Measurements from ENCODE around the gene SIPA1L3. TPM values are rescaled to one million over a fixed set of nuclear protein-coding genes. Genes with fewer than 3 reads are reported as not detected.

The SIPA1L3 gene
- total RNA-seq, 2 donors from 2014 or later: 29.5 to 32.2 TPM

DNA sequence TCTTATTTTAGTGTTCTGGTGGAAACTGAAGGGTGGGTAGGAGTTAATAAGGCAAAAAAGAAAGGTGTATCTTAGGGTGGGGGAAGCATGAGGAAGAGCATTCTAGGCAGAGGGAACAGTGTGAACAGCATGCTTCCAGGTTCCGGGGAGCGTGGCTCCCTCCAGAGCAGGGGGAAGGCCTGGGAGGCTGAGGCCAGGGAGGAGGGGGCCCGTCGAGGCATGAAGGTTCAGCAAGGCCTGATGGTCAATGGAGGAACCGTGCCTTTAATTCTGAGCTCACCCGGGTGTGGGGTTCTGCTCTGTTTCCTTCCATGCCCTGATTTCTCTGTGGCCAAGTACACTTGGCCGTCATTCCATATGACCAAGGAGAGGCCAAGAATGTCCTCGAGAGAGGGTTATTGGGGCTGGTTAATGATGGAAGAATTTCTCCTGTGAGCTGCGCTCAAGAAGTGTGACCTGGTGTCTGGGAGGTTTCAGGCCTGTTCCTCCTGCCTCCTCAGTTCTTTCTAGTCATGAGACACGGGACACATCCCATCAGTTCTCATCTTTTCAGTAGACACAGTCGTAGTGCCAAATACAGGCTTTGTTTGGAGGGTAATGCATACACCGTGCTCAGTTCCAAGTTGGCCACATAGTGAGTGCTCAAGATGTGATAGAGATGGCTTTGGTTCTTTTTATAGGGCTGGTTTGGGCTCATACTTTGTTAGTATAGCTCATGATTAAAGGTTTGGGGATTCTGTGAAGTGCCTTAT, 73.6 kb downstream of the SIPA1L3 start:
- ATAC-seq: no peak
- Mint-ChIP-seq H3K36me3 (ENCODE audit: low read depth) (peaks cover 2% of the 10 kb centered on the region), H3K27me3 (no peaks in the 10 kb centered on the region), H3K27ac (no peak overlapping the region), H3K4me1 (peaks cover 13% of the 10 kb centered on the region), H3K4me3 (peak overlapping the region; percentile 52)
- H3K9me3 ChIP-seq (ENCODE audit: control insufficient read depth, low read length, poor library complexity, severe bottlenecking): no peaks in the 10 kb centered on the region
- DNase-seq: no peak

DNA sequence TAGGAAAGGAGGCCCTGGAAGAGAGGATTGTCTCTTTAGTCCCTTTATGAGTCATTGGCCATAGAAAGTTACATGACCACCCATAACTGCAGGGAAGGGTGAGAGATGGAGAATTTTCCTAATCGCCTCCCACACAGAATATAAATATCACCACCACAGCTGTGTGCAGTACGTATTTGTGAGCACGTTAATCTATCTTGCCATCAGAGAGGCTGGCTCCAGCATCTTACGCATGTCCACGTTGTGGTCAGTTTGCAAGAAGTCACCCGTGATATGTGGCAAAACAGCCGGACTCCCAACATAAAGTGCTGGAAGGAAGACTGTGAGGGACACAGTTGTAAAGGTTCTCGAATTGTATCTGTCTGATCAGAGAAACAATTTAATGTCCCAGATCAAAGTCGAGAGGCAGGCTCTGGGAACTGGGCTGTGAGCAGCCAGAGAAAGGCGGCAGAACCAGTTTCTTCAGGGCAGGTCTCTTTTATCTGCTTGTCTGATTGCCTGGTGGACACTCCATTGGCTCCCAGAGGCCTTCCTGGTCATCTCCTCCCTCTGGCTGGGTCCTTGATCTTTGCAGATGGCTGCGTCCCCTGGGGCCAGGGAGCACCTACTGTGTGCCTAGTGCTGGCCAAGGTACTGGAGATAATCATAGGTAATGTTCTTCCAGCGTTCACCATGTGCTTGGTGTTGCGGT, 74.9 kb downstream of the SIPA1L3 start:
- no peak for DNase-seq
- H3K4me3 Mint-ChIP-seq: no peak overlapping the region
- peaks cover 2% of the 10 kb centered on the region for H3K36me3 Mint-ChIP-seq (ENCODE audit: low read depth)
- no peak overlapping the region for H3K27ac Mint-ChIP-seq
- no peaks in the 10 kb centered on the region for H3K27me3 Mint-ChIP-seq
- H3K4me1 Mint-ChIP-seq: peaks cover 11% of the 10 kb centered on the region
- no peaks in the 10 kb centered on the region for H3K9me3 ChIP-seq (ENCODE audit: control insufficient read depth, low read length, poor library complexity, severe bottlenecking)
- no peak for ATAC-seq

DNA sequence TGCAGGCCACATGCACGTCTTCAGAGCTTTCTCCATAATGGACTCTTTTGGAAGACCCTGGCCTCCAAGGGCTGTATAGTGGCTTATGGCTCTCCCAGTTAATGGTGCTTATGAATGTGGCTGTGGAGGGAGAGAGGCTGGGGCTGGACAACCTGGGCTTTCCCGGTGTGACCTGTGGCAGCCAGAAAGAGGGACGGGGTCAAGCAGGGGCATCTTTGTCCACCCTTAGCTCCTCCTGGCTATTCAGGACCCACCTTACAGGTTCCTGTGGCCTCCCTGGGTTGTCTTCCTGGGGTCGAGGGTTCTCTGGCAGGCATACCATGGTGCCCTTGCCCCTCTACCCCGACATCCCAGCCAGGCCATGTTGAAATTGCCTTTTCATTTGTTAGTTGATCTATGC, 75.6 kb downstream of the SIPA1L3 start:
- no peak for DNase-seq
- no peak overlapping the region for H3K27ac Mint-ChIP-seq
- ATAC-seq: no peak
- no peaks in the 10 kb centered on the region for H3K9me3 ChIP-seq (ENCODE audit: control insufficient read depth, low read length, poor library complexity, severe bottlenecking)
- no peak overlapping the region for H3K4me3 Mint-ChIP-seq
- no peaks in the 10 kb centered on the region for H3K27me3 Mint-ChIP-seq
- peaks cover 2% of the 10 kb centered on the region for H3K36me3 Mint-ChIP-seq (ENCODE audit: low read depth)
- H3K4me1 Mint-ChIP-seq: peaks cover 11% of the 10 kb centered on the region

- no peaks in the 10 kb centered on the region for H3K9me3 ChIP-seq (ENCODE audit: control insufficient read depth, low read length, poor library complexity, severe bottlenecking)
- no peak overlapping the region for H3K4me3 Mint-ChIP-seq
- H3K27ac Mint-ChIP-seq: no peak overlapping the region
- peaks cover 2% of the 10 kb centered on the region for H3K36me3 Mint-ChIP-seq (ENCODE audit: low read depth)
- no peaks in the 10 kb centered on the region for H3K27me3 Mint-ChIP-seq
- ATAC-seq (no peak), DNase-seq (no peak)
- peaks cover 15% of the 10 kb centered on the region for H3K4me1 Mint-ChIP-seq
Measured at GRCh38 chr19:37983153-37983552, 76.1 kb downstream of the SIPA1L3 start.

DNA sequence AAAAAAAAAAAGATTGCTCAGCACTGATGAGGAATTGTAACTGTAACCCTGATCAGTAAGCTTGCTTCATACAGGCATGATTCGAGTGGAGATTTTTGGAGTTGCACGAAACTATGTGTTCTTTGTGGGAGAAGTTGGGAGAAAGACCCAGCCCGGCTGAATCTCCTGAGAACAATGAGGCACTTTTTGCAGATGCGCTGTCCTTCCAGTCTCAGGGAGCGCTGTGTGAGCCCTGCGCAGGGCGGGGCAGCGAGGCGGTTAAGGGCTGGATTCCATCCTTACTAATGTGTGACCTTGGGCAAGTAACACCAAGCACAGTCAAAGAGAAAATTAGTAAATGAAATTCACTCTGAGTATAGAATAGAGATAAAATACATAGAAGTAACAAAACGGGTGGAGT, 76.9 kb downstream of the SIPA1L3 start:
- DNase-seq (no peak), ATAC-seq (no peak)
- Mint-ChIP-seq H3K27ac (no peak overlapping the region), H3K27me3 (no peaks in the 10 kb centered on the region), H3K4me1 (peaks cover 18% of the 10 kb centered on the region), H3K4me3 (no peak overlapping the region), H3K36me3 (ENCODE audit: low read depth) (peaks cover 2% of the 10 kb centered on the region)
- no peaks in the 10 kb centered on the region for H3K9me3 ChIP-seq (ENCODE audit: control insufficient read depth, low read length, poor library complexity, severe bottlenecking)

DNA sequence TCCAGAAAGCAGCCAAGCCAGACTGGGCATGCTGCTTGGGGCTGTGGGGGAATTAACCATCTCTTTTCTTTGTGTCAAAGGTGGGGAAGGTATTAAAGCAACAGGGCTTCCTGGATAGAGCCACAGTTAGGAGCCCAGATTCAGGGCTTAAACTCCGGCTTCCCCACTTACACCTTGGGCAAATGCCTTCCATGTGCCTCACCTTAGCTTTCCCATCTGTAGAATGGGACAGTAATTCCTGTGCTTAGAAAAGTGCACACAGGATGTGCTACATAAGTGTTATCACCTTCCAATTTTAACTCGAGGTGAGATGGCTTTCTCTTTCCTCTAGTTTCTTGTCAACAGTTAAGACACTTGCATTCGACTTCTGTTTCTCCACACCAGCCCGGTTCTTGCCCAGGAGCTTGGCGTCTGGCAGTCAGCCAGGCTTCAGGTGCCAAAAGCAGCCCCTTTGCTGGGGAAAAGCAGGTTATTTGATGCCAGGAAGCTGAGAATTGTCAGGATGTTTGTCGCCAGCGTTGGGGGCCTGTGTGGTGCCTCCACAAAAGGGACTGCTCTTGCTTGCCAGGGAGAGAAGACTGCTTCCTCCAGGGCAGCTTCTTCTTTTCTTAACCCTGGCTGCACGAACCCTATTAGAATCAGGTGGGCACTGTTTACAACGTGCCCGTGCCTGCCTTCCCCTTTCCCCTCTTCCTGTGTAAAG, 79.2 kb downstream of the SIPA1L3 start:
- Mint-ChIP-seq H3K36me3 (ENCODE audit: low read depth) (no peaks in the 10 kb centered on the region), H3K4me3 (no peak overlapping the region), H3K27ac (peak overlapping the region; percentile 70), H3K4me1 (peaks cover 17% of the 10 kb centered on the region), H3K27me3 (no peaks in the 10 kb centered on the region)
- no peaks in the 10 kb centered on the region for H3K9me3 ChIP-seq (ENCODE audit: control insufficient read depth, low read length, poor library complexity, severe bottlenecking)
- DNase-seq (no peak), ATAC-seq (no peak)

GRCh38 chr19:37987356-37988332, 80.6 kb downstream of the SIPA1L3 start:
- H3K27ac Mint-ChIP-seq: peak overlapping the region; percentile 4

GRCh38 chr19:37988758-37989635, 82.0 kb downstream of the SIPA1L3 start:
- Mint-ChIP-seq H3K4me3 (no peak overlapping the region), H3K36me3 (ENCODE audit: low read depth) (no peaks in the 10 kb centered on the region), H3K27ac (peak overlapping the region; percentile 77), H3K27me3 (no peaks in the 10 kb centered on the region), H3K4me1 (peaks cover 17% of the 10 kb centered on the region)
- DNase-seq (no peak), ATAC-seq (no peak)
- no peaks in the 10 kb centered on the region for H3K9me3 ChIP-seq (ENCODE audit: control insufficient read depth, low read length, poor library complexity, severe bottlenecking)

More at GRCh38 chr19:37987356-37988332, 80.6 kb downstream of the SIPA1L3 start:
- H3K9me3 ChIP-seq (ENCODE audit: control insufficient read depth, low read length, poor library complexity, severe bottlenecking): no peaks in the 10 kb centered on the region
- DNase-seq (no peak), ATAC-seq (no peak)
- peaks cover 16% of the 10 kb centered on the region for H3K4me1 Mint-ChIP-seq
- no peak overlapping the region for H3K4me3 Mint-ChIP-seq
- H3K36me3 Mint-ChIP-seq (ENCODE audit: low read depth): no peaks in the 10 kb centered on the region
- H3K27me3 Mint-ChIP-seq: no peaks in the 10 kb centered on the region

DNA sequence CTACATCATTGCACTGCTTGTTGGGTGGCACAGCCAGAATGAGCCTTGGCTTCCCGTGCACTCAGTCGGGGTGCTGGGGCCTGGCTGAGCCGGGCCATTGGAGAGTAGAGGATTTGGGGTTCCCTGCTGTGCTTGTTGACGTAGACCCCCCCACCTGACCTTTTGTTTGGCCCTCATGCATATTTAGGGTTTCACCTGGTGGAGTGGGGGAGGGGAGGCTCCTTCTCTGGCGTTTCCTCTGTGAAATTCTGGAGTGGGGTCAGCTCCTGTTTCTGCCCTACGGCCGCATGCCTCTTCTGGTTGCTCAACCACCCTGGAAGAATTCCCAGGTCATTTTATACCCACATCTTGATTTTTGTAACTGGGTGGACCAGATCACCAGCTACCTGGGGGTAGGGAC, 82.8 kb downstream of the SIPA1L3 start:
- ATAC-seq: no peak
- H3K27me3 Mint-ChIP-seq: no peaks in the 10 kb centered on the region
- no peaks in the 10 kb centered on the region for H3K9me3 ChIP-seq (ENCODE audit: control insufficient read depth, low read length, poor library complexity, severe bottlenecking)
- H3K27ac Mint-ChIP-seq: no peak overlapping the region
- no peak overlapping the region for H3K4me3 Mint-ChIP-seq
- DNase-seq: no peak
- no peaks in the 10 kb centered on the region for H3K36me3 Mint-ChIP-seq (ENCODE audit: low read depth)
- peaks cover 16% of the 10 kb centered on the region for H3K4me1 Mint-ChIP-seq

DNA sequence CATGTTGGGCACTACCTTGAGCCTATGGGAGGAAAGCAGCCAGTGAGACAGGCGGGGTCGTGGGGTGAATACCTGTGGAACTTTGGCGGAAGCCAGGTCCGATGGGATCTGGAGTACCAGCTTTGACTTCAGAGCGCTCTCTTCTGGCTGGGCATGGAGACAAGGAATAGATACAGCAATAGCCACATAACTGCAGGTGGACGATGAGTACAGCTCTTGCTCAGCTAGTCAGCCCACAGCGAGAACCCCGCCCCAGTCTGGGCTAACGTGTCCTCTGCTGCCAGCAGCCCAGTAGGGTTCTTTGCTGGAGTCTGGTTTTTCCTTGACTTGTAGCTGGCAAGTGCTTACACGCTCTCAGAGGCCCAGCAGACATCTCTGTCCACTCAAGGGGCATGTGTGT, 83.4 kb downstream of the SIPA1L3 start:
- Mint-ChIP-seq H3K27ac (no peak overlapping the region), H3K27me3 (no peaks in the 10 kb centered on the region)

DNA sequence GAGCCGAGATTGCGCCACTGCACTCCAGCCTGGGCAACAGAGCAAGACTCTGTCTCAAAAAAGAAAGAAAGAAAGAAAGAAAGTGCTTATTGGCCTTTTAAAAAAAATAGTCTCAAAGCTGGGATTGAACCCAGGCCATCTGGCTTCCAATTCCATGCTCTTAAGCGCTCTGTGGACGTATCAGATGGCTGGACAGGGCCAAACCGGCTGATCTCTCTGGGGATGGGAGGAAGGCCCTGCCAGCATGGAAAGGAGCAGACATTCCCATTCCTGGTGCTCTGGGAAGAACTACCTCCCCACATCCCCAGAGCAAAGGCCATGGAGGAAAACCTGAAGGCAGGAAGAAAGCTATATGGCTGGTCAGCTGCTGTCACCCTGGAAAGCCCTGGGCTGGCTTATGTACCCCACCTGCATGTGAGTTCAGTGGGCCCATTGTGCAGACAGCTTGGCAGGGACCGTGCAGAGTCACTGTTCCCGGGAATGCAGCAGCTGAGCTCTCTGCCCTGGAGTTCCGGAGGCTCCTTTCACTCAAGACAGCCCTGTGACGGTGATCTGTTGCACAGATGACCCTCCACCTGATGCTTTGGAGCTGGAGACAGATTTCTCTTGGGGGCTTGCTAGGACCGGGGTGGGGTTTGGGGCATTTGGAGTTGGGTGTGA, 84.3 kb downstream of the SIPA1L3 start:
- H3K4me3 Mint-ChIP-seq: no peak overlapping the region
- H3K27ac Mint-ChIP-seq: no peak overlapping the region
- peaks cover 17% of the 10 kb centered on the region for H3K4me1 Mint-ChIP-seq
- no peaks in the 10 kb centered on the region for H3K36me3 Mint-ChIP-seq (ENCODE audit: low read depth)
- ATAC-seq (no peak), DNase-seq (no peak)
- H3K9me3 ChIP-seq (ENCODE audit: control insufficient read depth, low read length, poor library complexity, severe bottlenecking): no peaks in the 10 kb centered on the region
- H3K27me3 Mint-ChIP-seq: no peaks in the 10 kb centered on the region

More for the DNA sequence above, 83.4 kb downstream of the SIPA1L3 start:
- DNase-seq (no peak), ATAC-seq (no peak)
- Mint-ChIP-seq H3K4me3 (no peak overlapping the region), H3K4me1 (peaks cover 18% of the 10 kb centered on the region), H3K36me3 (ENCODE audit: low read depth) (no peaks in the 10 kb centered on the region)
- no peaks in the 10 kb centered on the region for H3K9me3 ChIP-seq (ENCODE audit: control insufficient read depth, low read length, poor library complexity, severe bottlenecking)

All from T-helper 17 cell (primary cell).